Activated CD4-positive, CD25-positive, alpha-beta regulatory T cell (primary cell): ENCODE measurements around the gene COX4I2.
"Not testable (repeated sequence)": the region's sequence is repeated elsewhere in the genome, so short reads cannot be mapped to it uniquely, and the experiment has no call there.

Experiments used
- DNase-seq, 4 experiments: peaks; one replicate each; lab custom pipeline; 2025; lab: John Stamatoyannopoulos, UW

The COX4I2 gene

GRCh38 chr20:31637660-31638059 is at the start of gene COX4I2:
Gene COX4I2, plus strand, starts transcription at chr20:31637912. Its CDS starts 1,106 bp downstream, at chr20:31639018.
- no peak for DNase-seq

- DNase-seq: no peak
Observed at GRCh38 chr20:31590717-31591225, 46.9 kb upstream of the COX4I2 start.

- no peak for DNase-seq
Observed at GRCh38 chr20:31593221-31594001, 44.3 kb upstream of the COX4I2 start.

- DNase-seq: no peak
Observed at GRCh38 chr20:31594002-31594557, 43.6 kb upstream of the COX4I2 start.

DNA sequence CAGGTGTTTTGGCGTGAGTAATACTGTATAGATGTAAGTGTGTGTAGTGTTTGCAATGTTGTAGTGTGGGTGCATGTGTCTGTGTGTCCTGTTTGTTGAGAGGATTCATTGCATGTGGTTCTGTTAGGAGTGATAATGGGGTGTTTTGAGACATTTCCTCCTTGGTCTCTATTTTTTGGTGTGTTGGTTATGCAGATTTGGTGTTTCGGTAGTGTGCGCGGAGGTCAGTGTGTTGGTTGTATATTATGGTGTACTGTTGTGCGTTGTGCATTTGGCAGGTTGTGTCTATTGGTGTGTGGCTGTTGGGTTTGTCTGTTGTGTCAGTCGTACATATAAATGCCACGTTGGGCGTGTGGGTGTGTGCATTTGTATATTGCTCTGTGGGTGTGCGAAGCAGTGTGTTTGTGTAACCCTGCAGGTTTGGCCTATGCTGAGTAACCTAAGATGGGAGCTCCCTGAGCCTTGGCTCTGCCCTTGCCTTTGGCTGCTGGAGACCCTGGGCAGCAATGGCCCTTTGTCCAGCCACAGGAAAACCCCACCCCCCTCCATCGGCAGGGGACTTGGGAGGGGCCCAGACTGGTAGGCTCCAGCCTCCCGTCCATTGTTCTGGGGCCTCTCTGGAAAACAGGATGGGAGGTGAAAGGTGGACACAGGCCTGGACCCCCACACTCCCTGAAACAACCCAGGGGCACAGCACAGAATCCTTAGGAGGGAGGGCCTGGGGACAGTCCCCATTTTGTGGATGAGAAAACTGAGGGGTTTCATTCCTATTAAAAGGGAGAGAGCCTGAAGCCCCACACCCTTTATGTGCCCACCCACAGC is 42.9 kb upstream of the COX4I2 start:
- no peak for DNase-seq

- no peak for DNase-seq
Observed at GRCh38 chr20:31595380-31595653, 42.4 kb upstream of the COX4I2 start.

DNA sequence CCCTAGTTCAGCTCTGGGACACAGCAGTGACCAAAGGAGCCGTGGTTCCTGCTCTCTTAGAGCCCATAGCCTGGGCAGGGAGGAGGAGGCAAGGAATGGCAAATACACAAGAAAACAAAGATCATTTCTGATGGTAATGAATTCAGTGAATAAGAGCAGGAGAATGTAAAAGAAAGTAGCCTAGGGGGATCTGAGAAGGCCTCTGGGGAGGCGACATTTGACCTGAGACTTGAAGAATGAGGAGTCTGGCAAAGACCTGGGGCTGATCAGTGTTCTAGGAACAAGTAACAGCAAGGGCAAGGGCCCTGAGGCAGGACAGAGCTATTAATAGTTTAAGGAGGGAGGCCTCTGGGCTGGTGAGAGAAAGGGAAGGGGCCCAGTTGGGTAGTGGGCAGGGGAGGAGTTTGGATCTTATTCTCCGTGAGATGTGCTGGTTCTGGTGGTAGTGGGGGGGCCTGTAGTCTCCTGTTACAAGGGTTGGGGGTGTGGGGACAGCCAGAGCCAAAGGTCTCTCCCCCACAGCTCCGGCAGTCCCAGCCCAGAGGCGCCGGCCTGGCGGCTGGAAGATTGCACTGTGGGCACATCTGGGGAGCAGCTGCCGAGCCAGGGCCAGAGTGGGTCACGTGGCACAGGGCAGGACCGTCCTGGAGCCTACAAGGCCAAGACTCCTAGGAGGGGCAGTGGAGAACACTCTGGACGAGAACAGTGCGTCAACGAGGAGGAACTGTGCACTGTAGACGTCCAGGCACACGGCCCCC is 41.9 kb upstream of the COX4I2 start:
- no peak for DNase-seq

DNA sequence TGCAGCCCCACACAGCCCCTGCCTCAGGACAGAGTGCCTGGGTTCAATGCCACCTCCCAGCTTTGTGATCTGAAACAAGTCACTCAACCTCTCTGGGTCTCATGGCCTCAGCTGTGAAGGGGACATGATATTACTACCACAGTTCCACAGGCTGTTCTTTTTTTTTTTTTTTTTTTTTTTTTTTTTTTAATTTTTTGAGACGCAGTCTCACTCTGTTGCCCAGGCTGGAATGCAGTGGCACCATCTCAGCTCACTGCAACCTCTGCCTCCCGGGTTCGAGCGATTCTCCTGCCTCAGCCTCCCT is 41.3 kb upstream of the COX4I2 start:
- DNase-seq: not testable (repeated sequence)

DNA sequence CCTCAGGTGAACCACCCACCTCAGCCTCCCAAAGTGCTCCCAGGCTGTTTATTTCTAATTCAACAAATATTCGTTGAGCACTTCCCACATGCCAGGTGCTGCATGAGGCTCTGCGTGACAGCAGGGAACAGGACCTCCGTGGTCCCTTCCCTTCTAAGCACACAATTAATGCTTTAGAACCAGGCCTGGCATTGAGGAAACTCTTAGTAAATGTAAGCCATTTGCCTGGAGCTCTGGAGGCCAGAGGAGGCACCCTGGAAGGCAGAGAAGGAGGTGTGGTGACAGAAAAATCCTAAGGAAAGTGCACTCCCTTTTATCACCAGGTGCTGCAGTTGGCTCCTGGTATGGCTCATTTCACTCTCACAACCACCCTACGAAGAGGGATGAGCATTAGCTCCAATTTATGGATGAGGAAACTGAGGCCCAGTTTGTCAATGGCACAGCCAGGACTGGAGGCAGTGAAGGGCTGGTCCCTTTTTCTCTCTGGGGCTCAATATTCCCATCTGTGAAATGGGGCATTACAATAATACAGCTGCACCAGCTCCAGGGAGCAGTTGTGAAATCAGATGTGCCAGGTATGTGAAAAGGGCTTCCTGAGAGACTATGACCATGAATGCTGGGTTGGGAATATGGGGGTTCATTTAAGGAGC is 40.8 kb upstream of the COX4I2 start:
- DNase-seq: no peak

DNA sequence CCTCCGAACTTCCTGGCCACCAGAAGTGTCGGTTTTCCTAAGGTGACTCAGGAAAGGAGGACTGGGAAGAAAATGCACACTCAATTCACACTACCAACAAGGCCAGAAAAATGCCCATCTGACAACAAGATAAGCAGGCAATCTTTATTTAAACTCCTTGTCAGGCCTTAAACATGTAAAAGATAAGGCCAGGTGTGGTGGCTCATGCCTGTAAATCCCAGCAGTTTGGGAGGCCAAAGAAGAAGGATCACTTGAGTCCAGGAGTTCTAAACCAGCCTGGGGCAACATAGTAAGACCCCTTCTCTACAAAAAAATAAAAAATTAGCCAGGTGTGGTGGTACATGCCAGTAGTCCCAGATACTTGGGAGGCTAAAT is 40.2 kb upstream of the COX4I2 start:
- DNase-seq: no peak

DNA sequence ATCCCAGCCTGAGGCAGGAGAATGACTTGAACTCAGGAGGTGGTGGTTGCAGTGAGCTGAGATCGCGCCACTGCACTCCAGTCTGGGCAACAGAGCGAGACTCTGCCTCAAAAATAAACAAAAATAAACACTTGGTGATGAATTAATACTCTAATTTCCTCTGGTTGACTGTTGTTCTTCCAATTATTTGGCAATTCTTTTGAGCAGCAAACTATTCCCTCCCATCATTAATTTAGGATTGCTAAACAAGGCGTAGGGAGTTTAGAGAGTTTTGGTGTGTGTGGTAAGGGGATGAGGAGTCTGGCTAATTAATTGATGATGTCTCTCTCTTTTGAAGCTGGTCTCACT is 35.3 kb upstream of the COX4I2 start:
- DNase-seq: no peak

DNA sequence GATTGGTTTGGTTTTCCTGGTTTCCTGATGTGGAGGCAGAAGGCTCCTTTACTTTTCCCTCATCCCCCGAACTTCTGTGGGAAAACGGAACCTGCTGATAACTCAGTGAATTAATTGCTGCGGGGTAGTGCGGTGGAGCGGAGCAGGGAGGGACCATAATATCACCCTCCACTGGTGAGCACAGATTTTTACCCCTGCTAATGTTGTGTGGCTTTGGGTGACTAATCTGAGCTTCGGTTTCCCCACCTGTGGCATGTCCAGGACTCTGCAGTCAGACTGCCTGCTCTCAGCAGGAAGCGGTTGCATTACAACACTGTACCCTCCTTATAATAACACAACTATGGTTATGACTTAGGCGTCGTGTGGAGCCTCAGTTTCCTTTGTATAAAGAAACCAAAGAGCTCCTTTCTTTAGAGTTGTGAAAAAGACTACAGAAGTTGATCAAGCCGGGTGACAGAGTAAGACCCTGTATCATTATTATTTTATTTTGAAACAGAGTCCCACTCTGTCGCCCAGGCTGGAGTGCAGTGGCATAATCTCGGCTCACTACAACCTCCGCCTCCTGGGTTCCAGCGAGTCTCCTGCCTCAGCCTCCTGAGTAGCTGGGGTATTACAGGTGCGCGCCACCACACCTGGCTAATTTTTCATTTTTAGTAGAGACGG is 34.8 kb upstream of the COX4I2 start:
- peak in 1 of 4 experiments; percentile 13 for DNase-seq

- DNase-seq: peak; percentile 18 to 48 (median 28)
Observed at GRCh38 chr20:31603822-31604566, 33.7 kb upstream of the COX4I2 start.

- DNase-seq: no peak
Observed at GRCh38 chr20:31604567-31605030, 33.1 kb upstream of the COX4I2 start.

DNA sequence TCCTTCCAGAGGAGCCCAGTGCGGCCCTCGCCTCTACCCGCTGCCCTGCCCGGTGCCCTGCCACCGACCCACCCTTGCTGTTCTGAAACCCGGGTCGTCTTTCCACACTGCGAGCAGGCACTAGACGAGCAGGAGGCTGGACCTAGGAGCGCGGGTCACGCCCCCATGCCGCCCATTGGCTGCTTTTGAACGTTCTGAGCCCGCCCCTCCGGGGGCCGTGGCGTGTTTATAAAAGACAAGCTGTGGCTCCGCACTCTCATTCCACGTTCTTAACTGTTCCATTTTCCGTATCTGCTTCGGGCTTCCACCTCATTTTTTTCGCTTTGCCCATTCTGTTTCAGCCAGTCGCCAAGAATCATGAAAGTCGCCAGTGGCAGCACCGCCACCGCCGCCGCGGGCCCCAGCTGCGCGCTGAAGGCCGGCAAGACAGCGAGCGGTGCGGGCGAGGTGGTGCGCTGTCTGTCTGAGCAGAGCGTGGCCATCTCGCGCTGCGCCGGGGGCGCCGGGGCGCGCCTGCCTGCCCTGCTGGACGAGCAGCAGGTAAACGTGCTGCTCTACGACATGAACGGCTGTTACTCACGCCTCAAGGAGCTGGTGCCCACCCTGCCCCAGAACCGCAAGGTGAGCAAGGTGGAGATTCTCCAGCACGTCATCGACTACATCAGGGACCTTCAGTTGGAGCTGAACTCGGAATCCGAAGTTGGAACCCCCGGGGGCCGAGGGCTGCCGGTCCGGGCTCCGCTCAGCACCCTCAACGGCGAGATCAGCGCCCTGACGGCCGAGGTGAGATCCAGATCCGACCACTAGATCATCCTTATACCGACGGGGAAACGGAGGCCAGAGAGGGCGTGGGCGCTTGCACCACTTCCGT is 32.4 kb upstream of the COX4I2 start, which contains the start of gene ID1:
TSS of gene ID1 (plus strand) at position 259 of the 871 bp plus-strand sequence. CDS start at position 358, 99 bp downstream.
- peak; percentile 63 to 75 (median 70) for DNase-seq

DNA sequence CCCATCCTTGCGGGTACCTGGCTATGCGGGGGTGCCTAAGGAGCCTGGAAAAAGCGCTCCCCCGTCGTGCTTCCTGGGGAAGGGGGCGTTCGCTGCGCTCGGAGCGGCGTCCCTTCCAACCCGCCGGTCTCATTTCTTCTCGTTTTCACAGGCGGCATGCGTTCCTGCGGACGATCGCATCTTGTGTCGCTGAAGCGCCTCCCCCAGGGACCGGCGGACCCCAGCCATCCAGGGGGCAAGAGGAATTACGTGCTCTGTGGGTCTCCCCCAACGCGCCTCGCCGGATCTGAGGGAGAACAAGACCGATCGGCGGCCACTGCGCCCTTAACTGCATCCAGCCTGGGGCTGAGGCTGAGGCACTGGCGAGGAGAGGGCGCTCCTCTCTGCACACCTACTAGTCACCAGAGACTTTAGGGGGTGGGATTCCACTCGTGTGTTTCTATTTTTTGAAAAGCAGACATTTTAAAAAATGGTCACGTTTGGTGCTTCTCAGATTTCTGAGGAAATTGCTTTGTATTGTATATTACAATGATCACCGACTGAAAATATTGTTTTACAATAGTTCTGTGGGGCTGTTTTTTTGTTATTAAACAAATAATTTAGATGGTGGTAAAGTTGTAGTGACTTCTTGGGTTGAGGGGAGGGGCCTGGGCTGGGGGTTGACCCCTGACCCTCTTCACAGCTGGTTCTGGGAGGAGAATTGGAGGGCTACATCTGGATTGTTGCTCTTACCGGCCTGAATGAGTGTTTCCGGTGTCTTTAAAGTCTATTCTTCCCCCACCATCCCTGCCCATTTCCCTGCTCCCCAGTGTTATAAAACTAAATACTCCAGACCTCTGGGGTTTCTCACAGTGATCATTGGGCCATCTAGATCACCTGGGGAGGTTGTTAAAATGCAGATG is 31.6 kb upstream of the COX4I2 start:
- DNase-seq: no peak

- DNase-seq: no peak
Observed at GRCh38 chr20:31606804-31607639, 30.7 kb upstream of the COX4I2 start.
